ENCODE data around the gene SCN5A. TPM values are rescaled to one million over a fixed set of nuclear protein-coding genes. Genes with fewer than 3 reads are reported as not detected.

SCN5A gene
- total and polyA plus RNA-seq, 2 experiments from 2014 or later = 0.97 to 1.3 TPM

GRCh38 chr3:38516669-38517068 is 132.8 kb downstream of the SCN5A start:
- 92% methylated on average over 1 of the region's 1 CpG for WGBS (ENCODE audit: low lambda C conversion rate, missing lambda C conversion rate)
- H3K4me2 ChIP-seq = no peak overlapping the region
- no peaks in the 10 kb centered on the region for H4K20me1 ChIP-seq (ENCODE audit: insufficient read depth, poor library complexity, severe bottlenecking)
- no peaks in the 10 kb centered on the region for H3K27me3 ChIP-seq
- no peaks in the 10 kb centered on the region for H3K9me3 ChIP-seq (ENCODE audit: low read depth)
- H3K79me2 ChIP-seq = no peaks in the 10 kb centered on the region
- DNase-seq (ENCODE audit: low spot score) = no peak
- no peak overlapping the region for H3K4me3 ChIP-seq
- no peak overlapping the region for H2AFZ ChIP-seq
- no peak overlapping the region for H3K27ac ChIP-seq
- TF ChIP-seq EZH2 (IDR thresholded peaks at IDR 0.05; ENCODE audit: borderline replicate concordance) (no peak), CTCF (IDR thresholded peaks at IDR 0.05; ENCODE audit: poor library complexity) (no peak), EZH2phosphoT487 (IDR thresholded peaks at IDR 0.05; ENCODE audit: low read depth, severe bottlenecking, unreplicated experiment) (no peak)
- H3K9me2 ChIP-seq (replicated peaks; ENCODE audit: insufficient read depth) = no peaks in the 10 kb centered on the region
- H3K36me3 ChIP-seq (replicated peaks; ENCODE audit: insufficient read depth, low read depth) = no peaks in the 10 kb centered on the region
- H3K4me1 ChIP-seq (ENCODE audit: insufficient read depth) = no peaks in the 10 kb centered on the region

- 94% methylated on average over 7 of the region's 7 CpGs for WGBS (ENCODE audit: low lambda C conversion rate, missing lambda C conversion rate)
- Histone ChIP-seq H2AFZ (no peak overlapping the region), H3K4me1 (ENCODE audit: insufficient read depth) (no peaks in the 10 kb centered on the region), H3K9me2 (replicated peaks; ENCODE audit: insufficient read depth) (no peaks in the 10 kb centered on the region), H3K27ac (no peak overlapping the region), H3K27me3 (no peaks in the 10 kb centered on the region), H3K4me2 (no peak overlapping the region), H3K9me3 (ENCODE audit: low read depth) (no peaks in the 10 kb centered on the region), H3K36me3 (replicated peaks; ENCODE audit: insufficient read depth, low read depth) (no peaks in the 10 kb centered on the region), H3K4me3 (no peak overlapping the region), H3K79me2 (no peaks in the 10 kb centered on the region), H4K20me1 (ENCODE audit: insufficient read depth, poor library complexity, severe bottlenecking) (no peaks in the 10 kb centered on the region)
- TF ChIP-seq CTCF (IDR thresholded peaks at IDR 0.05; ENCODE audit: poor library complexity) = no peak
- TF ChIP-seq EZH2 (IDR thresholded peaks at IDR 0.05; ENCODE audit: borderline replicate concordance) = no peak
- no peak for TF ChIP-seq EZH2phosphoT487 (IDR thresholded peaks at IDR 0.05; ENCODE audit: low read depth, severe bottlenecking, unreplicated experiment)
- no peak for DNase-seq (ENCODE audit: low spot score)
Observed at GRCh38 chr3:38515367-38515766, 134.1 kb downstream of the SCN5A start.

- no peaks in the 10 kb centered on the region for H3K9me3 ChIP-seq (ENCODE audit: low read depth)
- H2AFZ ChIP-seq = no peak overlapping the region
- H3K4me2 ChIP-seq = no peak overlapping the region
- H3K27ac ChIP-seq = no peak overlapping the region
- TF ChIP-seq CTCF (IDR thresholded peaks at IDR 0.05; ENCODE audit: poor library complexity) (no peak), EZH2phosphoT487 (IDR thresholded peaks at IDR 0.05; ENCODE audit: low read depth, severe bottlenecking, unreplicated experiment) (no peak), EZH2 (IDR thresholded peaks at IDR 0.05; ENCODE audit: borderline replicate concordance) (no peak)
- no peaks in the 10 kb centered on the region for H4K20me1 ChIP-seq (ENCODE audit: insufficient read depth, poor library complexity, severe bottlenecking)
- no peaks in the 10 kb centered on the region for H3K79me2 ChIP-seq
- no peaks in the 10 kb centered on the region for H3K27me3 ChIP-seq
- no peaks in the 10 kb centered on the region for H3K36me3 ChIP-seq (replicated peaks; ENCODE audit: insufficient read depth, low read depth)
- H3K4me3 ChIP-seq = no peak overlapping the region
- no peaks in the 10 kb centered on the region for H3K9me2 ChIP-seq (replicated peaks; ENCODE audit: insufficient read depth)
- DNase-seq (ENCODE audit: low spot score) = no peak
- no peaks in the 10 kb centered on the region for H3K4me1 ChIP-seq (ENCODE audit: insufficient read depth)
- 80% methylated on average over 3 of the region's 3 CpGs for WGBS (ENCODE audit: low lambda C conversion rate, missing lambda C conversion rate)
Observed at GRCh38 chr3:38511546-38511945, 137.9 kb downstream of the SCN5A start.

GRCh38 chr3:38510631-38511030 is 138.9 kb downstream of the SCN5A start:
- Histone ChIP-seq H2AFZ (no peak overlapping the region), H3K79me2 (no peaks in the 10 kb centered on the region), H3K9me2 (replicated peaks; ENCODE audit: insufficient read depth) (no peaks in the 10 kb centered on the region), H3K27ac (no peak overlapping the region), H3K36me3 (replicated peaks; ENCODE audit: insufficient read depth, low read depth) (no peaks in the 10 kb centered on the region), H3K4me3 (no peak overlapping the region), H3K4me1 (ENCODE audit: insufficient read depth) (no peaks in the 10 kb centered on the region), H3K9me3 (ENCODE audit: low read depth) (no peaks in the 10 kb centered on the region), H3K4me2 (no peak overlapping the region), H3K27me3 (no peaks in the 10 kb centered on the region), H4K20me1 (ENCODE audit: insufficient read depth, poor library complexity, severe bottlenecking) (no peaks in the 10 kb centered on the region)
- DNase-seq (ENCODE audit: low spot score) = no peak
- no peak for TF ChIP-seq CTCF (IDR thresholded peaks at IDR 0.05; ENCODE audit: poor library complexity)
- no peak for TF ChIP-seq EZH2phosphoT487 (IDR thresholded peaks at IDR 0.05; ENCODE audit: low read depth, severe bottlenecking, unreplicated experiment)
- TF ChIP-seq EZH2 (IDR thresholded peaks at IDR 0.05; ENCODE audit: borderline replicate concordance) = no peak

Data from hepatocyte (in vitro differentiated cells).